Mucosa of rectum (tissue), 2 donors: ENCODE data around the gene SYNPO.

ENCODE experiments used
- H3K27ac ChIP-seq, 2 donors: one replicate each; pipeline ENCODE4 v1.7.0; 2013; ENCODE audit warnings: inconsistent platforms in 2 of 2, low read depth in 2 of 2, low read length in 2 of 2
- H3K27me3 ChIP-seq, 2 donors: one replicate each; pipeline ENCODE4 v1.7.0; 2013; ENCODE audit warnings: low read length in 2 of 2; ENCODE audit not compliant: control insufficient read depth in 2 of 2, insufficient read depth in 2 of 2
- H3K36me3 ChIP-seq, 2 donors: one replicate each; pipeline ENCODE4 v1.7.0; 2013; ENCODE audit warnings: low read length in 2 of 2; ENCODE audit not compliant: control insufficient read depth in 2 of 2, insufficient read depth in 2 of 2
- H3K4me1 ChIP-seq, 2 donors: one replicate each; pipeline ENCODE4 v1.7.0; 2013; ENCODE audit warnings: low read length in 2 of 2, mild to moderate bottlenecking in 1 of 2; ENCODE audit not compliant: control insufficient read depth in 2 of 2, insufficient read depth in 2 of 2
- H3K4me3 ChIP-seq, 2 donors: one replicate each; pipeline ENCODE4 v1.7.0; 2013; ENCODE audit warnings: low read length in 2 of 2
- H3K9ac ChIP-seq, 2 donors: one replicate each; pipeline ENCODE4 v1.7.0; 2013; ENCODE audit warnings: low read length in 2 of 2, low read depth in 1 of 2, mild to moderate bottlenecking in 1 of 2
- H3K9me3 ChIP-seq, 2 donors: one replicate each; pipeline ENCODE4 v1.7.0; 2013; ENCODE audit warnings: low read length in 2 of 2; ENCODE audit not compliant: control insufficient read depth in 2 of 2
- donor health status: healthy.
- donor health status: Normal muscosa, but diverticular disease.

Gene SYNPO

DNA sequence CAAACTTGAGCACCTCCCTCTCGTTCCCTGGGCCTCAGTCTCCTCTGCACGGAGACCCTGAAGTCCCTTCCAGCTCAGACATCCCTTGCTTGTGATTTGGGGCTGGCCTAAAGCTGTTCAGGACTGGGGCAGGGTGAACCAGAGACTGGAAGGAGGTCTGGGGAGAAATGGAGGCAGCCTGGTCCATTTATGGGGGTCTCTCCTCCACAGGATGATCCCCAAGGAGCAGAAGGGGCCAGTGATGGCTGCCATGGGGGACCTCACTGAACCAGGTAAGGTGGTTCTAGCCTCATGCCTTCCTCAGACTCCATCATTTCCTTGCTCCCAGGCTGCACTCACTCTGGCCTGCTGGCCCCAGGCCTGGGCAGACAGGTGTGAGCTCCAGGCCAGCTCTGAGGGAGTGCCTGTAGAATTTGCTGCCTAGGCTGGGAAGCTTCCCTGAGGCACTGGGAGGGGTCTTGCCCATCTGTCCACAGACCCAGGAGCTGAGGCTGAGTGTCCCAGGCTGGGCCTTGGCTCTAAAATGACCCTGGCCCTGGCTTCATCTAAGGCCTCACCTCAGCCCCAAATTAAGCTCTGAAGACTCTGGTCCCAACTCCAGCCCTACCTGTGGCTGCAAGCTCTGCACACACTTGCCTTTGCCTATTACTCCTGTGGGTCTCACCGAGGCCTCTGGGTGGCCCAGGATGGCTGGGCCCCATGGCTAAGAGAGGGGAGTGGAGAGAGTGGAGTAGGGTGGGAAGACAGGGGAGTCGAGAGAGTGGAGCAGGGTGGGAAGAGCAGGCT, 22.5 kb downstream of the SYNPO start:
- H3K36me3 ChIP-seq, result no peaks in the 10 kb centered on the region
- H3K9me3 ChIP-seq, result no peaks in the 10 kb centered on the region
- peaks cover 4 to 8% of the 10 kb centered on the region in 2 donors for H3K27me3 ChIP-seq
- H3K27ac ChIP-seq, result no peak overlapping the region
- H3K9ac ChIP-seq, result no peak overlapping the region
- H3K4me1 ChIP-seq, result no peaks in the 10 kb centered on the region
- no peak overlapping the region for H3K4me3 ChIP-seq

DNA sequence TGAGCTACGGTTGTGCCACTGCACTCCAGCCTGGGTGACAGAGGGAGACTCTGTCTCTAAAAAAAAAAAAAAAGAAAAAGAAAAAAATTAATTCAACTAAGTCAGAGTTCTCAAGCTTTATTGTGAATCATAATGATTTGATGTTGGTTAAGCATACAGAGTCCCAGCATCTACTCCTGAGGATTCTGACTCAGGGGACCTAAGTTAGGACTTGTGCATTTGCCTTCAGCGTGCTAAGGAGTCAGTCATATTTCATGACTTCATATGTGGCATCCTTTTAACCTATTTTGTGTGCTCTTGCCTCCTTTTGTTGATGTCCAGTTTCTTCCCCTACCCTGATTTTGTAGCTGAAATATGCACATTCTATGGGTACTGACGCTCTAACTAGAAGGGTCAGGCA, 23.5 kb downstream of the SYNPO start:
- no peaks in the 10 kb centered on the region for H3K9me3 ChIP-seq
- H3K27me3 ChIP-seq, result peaks cover 4 to 8% of the 10 kb centered on the region in 2 donors
- no peaks in the 10 kb centered on the region for H3K4me1 ChIP-seq
- H3K27ac ChIP-seq, result no peak overlapping the region
- H3K4me3 ChIP-seq, result no peak overlapping the region
- no peaks in the 10 kb centered on the region for H3K36me3 ChIP-seq
- H3K9ac ChIP-seq, result no peak overlapping the region

DNA sequence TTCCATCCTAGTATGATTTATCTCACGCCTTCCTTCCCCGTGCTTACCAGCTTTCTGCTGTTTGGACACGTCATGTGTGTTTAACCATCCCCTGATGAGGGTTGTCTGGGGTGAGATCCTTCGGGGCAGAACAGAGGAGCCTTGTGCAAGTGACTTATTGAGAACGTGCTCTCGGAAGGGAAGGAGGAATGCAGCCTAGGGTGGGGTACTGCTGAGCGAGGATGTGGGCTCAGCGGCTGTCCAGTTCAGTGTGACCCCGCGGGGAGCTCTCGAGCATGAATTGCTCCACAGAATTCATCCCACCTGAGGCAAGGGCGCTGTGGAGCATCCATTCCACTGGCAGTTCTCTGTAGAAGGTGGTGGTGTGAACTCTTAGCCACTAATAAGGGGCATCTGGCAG, 24.6 kb downstream of the SYNPO start:
- H3K27me3 ChIP-seq, result peaks cover 4 to 8% of the 10 kb centered on the region in 2 donors

DNA sequence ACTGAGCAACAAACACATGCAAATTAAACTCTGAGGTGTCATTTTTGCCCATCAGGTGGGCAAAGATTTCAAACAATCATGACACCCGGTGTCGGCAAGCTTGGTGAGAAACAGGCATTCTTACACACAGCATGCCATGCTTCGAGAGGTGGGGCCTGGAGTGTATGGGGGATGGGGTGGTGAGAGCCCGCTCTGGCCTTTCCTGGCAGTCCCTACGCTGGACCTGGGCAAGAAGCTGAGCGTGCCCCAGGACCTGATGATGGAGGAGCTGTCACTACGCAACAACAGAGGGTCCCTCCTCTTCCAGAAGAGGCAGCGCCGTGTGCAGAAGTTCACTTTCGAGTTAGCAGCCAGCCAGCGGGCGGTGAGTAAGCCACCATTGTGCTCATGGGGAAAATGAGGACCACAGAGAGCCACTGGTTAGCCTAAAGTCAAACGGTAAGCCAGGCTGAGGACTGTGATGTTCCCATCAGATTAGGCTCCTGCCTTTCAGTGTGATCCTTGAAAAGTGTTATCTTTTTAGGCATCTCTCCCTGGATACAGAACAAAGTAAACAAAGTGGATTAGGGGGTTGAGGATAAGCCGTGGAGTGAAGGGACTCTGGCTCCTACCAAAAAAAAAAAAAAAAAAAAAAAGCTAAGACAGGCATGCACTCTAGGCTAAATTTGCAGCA, 30.0 kb downstream of the SYNPO start:
- H3K4me3 ChIP-seq, result no peak overlapping the region
- peaks cover 8 to 10% of the 10 kb centered on the region in 2 donors for H3K4me1 ChIP-seq
- no peak overlapping the region for H3K9ac ChIP-seq
- H3K36me3 ChIP-seq, result no peaks in the 10 kb centered on the region
- no peak overlapping the region for H3K27ac ChIP-seq
- H3K27me3 ChIP-seq, result peaks cover 14 to 17% of the 10 kb centered on the region in 2 donors
- H3K9me3 ChIP-seq, result no peaks in the 10 kb centered on the region

More for the DNA sequence above, 24.6 kb downstream of the SYNPO start:
- H3K9ac ChIP-seq, result no peak overlapping the region
- H3K9me3 ChIP-seq, result no peaks in the 10 kb centered on the region
- H3K36me3 ChIP-seq, result no peaks in the 10 kb centered on the region
- no peak overlapping the region for H3K27ac ChIP-seq
- H3K4me3 ChIP-seq, result no peak overlapping the region
- no peaks in the 10 kb centered on the region for H3K4me1 ChIP-seq

DNA sequence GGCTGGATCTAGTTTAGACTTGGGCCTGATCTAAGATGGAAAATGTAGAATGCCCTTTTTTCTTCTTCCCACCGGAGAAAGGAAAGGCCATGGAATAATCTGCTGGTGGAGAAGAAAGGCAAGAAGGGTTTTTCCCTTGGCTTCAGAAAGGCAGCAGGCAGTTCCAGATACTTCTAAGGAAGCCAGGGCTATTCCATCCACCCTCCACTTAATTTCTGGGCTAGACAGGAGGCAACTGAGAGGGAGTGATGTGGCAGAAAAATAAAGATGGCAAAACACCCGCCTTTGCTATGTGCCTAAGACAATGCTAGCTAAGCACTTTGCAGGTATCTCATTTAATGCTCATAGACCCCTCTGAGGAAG, 30.5 kb downstream of the SYNPO start:
- H3K4me1 ChIP-seq, result peaks cover 8 to 10% of the 10 kb centered on the region in 2 donors

DNA sequence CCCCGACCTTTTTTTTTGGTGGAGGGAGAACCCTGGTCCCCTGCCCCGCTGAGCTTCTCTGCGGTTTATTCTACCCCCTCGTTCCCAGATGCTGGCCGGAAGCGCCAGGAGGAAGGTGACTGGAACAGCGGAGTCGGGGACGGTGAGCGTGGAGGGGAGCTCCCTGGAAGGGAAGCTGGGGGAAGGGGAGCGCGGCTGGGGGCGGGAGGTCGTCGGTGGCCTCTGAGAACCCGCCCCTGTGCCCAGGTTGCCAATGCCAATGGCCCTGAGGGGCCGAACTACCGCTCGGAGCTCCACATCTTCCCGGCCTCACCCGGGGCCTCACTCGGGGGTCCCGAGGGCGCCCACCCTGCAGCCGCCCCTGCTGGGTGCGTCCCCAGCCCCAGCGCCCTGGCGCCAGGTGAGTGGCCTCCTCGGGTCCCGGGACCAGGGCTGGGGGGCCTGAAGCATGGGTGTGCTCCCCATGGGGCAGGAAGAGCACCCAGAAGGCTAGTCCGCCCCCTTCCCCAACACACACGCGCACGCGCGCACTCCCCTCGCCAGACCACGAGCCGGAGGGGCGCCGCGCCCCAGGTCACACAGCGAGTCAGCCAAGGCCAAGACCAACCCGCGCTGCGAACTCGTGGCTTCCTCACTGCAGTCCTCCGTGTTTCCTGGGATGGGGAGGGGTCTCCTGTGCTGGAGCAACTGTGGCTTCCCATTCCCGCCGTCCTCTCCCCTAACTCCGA, 31.2 kb downstream of the SYNPO start:
- Histone ChIP-seq H3K36me3 (no peaks in the 10 kb centered on the region), H3K9me3 (no peaks in the 10 kb centered on the region), H3K4me3 (peak overlapping the region; percentile 59 to 65), H3K9ac (peak overlapping the region in 1 of 2 donors; percentile 1), H3K27me3 (peaks cover 14 to 17% of the 10 kb centered on the region in 2 donors), H3K4me1 (peaks cover 8 to 10% of the 10 kb centered on the region in 2 donors), H3K27ac (no peak overlapping the region)

More for the DNA sequence above, 30.5 kb downstream of the SYNPO start:
- peaks cover 14 to 17% of the 10 kb centered on the region in 2 donors for H3K27me3 ChIP-seq
- H3K9me3 ChIP-seq, result no peaks in the 10 kb centered on the region
- no peaks in the 10 kb centered on the region for H3K36me3 ChIP-seq
- H3K27ac ChIP-seq, result no peak overlapping the region
- no peak overlapping the region for H3K4me3 ChIP-seq
- no peak overlapping the region for H3K9ac ChIP-seq

DNA sequence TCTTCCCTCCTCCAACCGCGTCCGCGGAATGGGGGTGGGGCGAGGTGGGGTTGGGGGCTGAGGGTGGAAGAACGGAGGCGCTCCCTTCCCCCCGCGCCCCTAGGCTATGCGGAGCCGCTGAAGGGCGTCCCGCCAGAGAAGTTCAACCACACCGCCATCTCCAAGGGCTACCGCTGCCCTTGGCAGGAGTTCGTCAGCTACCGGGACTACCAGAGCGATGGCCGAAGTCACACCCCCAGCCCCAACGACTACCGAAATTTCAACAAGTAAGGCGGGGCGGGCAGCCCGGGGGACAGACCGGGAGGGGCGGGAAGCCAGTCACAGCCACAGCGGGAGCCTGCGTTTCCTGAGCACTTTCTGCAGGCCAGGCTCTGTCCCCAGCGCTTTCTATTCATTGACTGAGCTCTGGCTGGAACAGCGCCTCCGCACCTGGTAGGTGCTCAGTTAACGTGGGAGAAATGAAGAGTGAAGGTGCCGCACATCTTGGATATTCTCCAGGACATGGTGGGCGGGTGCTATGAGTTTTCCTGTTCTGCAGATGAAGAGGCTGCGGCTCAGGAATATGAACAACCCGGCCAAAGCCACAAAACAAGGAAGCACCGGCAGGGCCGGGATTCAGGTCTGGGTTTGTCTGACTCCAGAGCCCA, 31.9 kb downstream of the SYNPO start:
- Histone ChIP-seq H3K9ac (peak overlapping the region in 1 of 2 donors; percentile 33), H3K27ac (no peak overlapping the region)

DNA sequence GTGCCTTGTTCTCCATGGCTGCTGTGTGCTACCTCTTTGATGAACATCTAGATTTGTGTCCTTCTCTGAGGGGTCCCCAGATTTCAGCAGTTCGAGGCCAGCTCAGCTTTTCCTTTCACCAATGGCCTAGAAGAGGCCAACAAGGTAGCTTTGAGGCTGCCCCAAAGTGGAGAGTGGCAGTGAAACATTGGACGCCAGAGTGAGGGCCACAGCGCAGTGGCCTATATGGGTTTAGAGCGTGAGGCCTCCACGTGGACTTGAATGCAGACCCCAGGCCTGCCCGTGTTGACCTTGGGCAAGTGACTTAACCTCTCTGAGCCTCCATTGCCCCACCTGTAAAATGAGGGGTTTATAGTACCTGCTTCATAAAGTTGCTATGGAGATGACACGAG, 32.4 kb downstream of the SYNPO start:
- peaks cover 9 to 17% of the 10 kb centered on the region in 2 donors for H3K27me3 ChIP-seq
- H3K9me3 ChIP-seq, result no peaks in the 10 kb centered on the region
- peak overlapping the region in 1 of 2 donors; percentile 33 for H3K9ac ChIP-seq
- H3K27ac ChIP-seq, result no peak overlapping the region
- no peaks in the 10 kb centered on the region for H3K36me3 ChIP-seq
- peaks cover 8 to 10% of the 10 kb centered on the region in 2 donors for H3K4me1 ChIP-seq
- peak overlapping the region; percentile 59 to 65 for H3K4me3 ChIP-seq

More for the DNA sequence above, 31.9 kb downstream of the SYNPO start:
- peak overlapping the region; percentile 59 to 65 for H3K4me3 ChIP-seq
- H3K4me1 ChIP-seq, result peaks cover 8 to 10% of the 10 kb centered on the region in 2 donors
- H3K36me3 ChIP-seq, result no peaks in the 10 kb centered on the region
- no peaks in the 10 kb centered on the region for H3K9me3 ChIP-seq
- peaks cover 9 to 17% of the 10 kb centered on the region in 2 donors for H3K27me3 ChIP-seq

DNA sequence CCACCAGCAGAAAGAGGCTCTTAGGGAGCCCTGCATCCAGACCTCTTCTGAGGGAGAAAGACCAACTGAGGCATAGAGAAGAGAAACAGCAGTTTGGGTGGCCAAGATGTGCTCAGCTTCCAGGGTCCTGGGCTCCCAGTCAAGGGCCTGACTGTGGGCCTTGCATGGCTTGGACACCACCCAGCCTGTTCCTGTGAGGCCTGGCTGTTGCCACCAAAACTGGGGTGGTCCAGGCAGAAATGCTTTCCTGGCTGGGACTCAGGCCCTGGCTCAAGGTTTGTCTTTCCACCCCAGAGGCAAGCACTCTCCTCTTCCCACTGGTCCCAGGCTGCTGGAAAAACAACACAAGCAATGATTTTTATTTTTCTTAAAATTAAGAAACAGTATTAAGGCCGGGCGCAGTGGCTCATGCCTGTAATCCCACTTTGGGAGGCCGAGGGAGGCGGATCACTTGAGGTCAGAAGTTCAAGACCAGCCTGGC, 33.9 kb downstream of the SYNPO start:
- no peak overlapping the region for H3K4me3 ChIP-seq
- H3K4me1 ChIP-seq, result peaks cover 8 to 10% of the 10 kb centered on the region in 2 donors
- no peak overlapping the region for H3K27ac ChIP-seq

More for the DNA sequence above, 33.9 kb downstream of the SYNPO start:
- no peak overlapping the region for H3K9ac ChIP-seq
- H3K27me3 ChIP-seq, result peaks cover 9 to 17% of the 10 kb centered on the region in 2 donors
- H3K36me3 ChIP-seq, result no peaks in the 10 kb centered on the region
- no peaks in the 10 kb centered on the region for H3K9me3 ChIP-seq
